ENCODE data around the gene RELN.

RELN gene

DNA sequence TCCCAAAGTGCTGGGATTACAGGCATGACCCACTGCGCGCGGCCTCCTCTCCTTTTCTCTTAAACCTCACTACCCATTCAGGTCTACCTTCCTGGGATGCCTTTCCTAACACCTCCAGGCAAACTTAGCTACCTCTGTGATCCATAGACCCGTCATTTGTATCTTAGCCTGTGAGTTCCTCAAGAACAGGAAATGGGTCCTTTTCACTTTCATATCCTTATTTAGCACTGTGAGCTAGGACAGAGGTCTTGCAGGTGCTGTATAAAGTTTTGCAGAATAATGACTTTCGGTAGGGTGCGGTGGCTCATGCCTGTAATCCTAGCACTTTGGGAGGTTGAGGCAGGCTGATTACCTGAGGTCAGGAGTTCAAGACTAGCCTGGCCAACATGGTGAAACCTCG, 215.7 kb downstream of the RELN start:
- no peak for DNase-seq
- Histone ChIP-seq H2BK15ac (ENCODE audit: low read depth, poor library complexity, severe bottlenecking) (no peak overlapping the region), H3K14ac (ENCODE audit: low read length in 2 of 2) (no peak overlapping the region), H3K27me3 (ENCODE audit: control insufficient read depth in 1 of 2, insufficient read depth in 1 of 2, low read length in 2 of 2) (no peaks in the 10 kb centered on the region), H3K18ac (ENCODE audit: low read depth in 1 of 2, low read length in 2 of 2) (no peak overlapping the region), H3K23ac (ENCODE audit: low read length in 2 of 2) (no peak overlapping the region), H3K9me3 (ENCODE audit: control insufficient read depth, low read length) (no peaks in the 10 kb centered on the region), H4K8ac (ENCODE audit: low read length) (no peak overlapping the region), H3K9ac (ENCODE audit: low read length) (no peak overlapping the region), H3K4me1 (ENCODE audit: control insufficient read depth, insufficient read depth, low read depth, low read length) (no peaks in the 10 kb centered on the region), H4K91ac (ENCODE audit: low read length) (no peak overlapping the region), H2BK12ac (ENCODE audit: low read length in 2 of 2) (no peak overlapping the region), H2BK5ac (ENCODE audit: low read depth, low read length, poor library complexity, severe bottlenecking) (no peak overlapping the region), H3K4me2 (ENCODE audit: low read length, poor library complexity, severe bottlenecking) (no peak overlapping the region), H3K4ac (ENCODE audit: low read depth in 1 of 2, low read length in 2 of 2) (no peak overlapping the region), H2AK5ac (ENCODE audit: low read length, severe bottlenecking) (no peak overlapping the region), H2AFZ (ENCODE audit: low read depth, low read length) (no peak overlapping the region), H3K36me3 (ENCODE audit: control insufficient read depth in 1 of 2, insufficient read depth in 2 of 2, low read depth in 1 of 2, low read length in 2 of 2) (no peaks in the 10 kb centered on the region), H3K4me3 (ENCODE audit: insufficient read depth in 1 of 2, low read depth in 1 of 2, low read length in 2 of 2) (no peak overlapping the region), H3K27ac (ENCODE audit: low read length, poor library complexity, severe bottlenecking) (no peak overlapping the region), H3K79me1 (replicated peaks; ENCODE audit: low read length, poor library complexity, severe bottlenecking) (no peaks in the 10 kb centered on the region), H2BK120ac (ENCODE audit: low read depth, low read length) (no peak overlapping the region)
- WGBS = 93% methylated on average over 6 of the region's 7 CpGs

DNA sequence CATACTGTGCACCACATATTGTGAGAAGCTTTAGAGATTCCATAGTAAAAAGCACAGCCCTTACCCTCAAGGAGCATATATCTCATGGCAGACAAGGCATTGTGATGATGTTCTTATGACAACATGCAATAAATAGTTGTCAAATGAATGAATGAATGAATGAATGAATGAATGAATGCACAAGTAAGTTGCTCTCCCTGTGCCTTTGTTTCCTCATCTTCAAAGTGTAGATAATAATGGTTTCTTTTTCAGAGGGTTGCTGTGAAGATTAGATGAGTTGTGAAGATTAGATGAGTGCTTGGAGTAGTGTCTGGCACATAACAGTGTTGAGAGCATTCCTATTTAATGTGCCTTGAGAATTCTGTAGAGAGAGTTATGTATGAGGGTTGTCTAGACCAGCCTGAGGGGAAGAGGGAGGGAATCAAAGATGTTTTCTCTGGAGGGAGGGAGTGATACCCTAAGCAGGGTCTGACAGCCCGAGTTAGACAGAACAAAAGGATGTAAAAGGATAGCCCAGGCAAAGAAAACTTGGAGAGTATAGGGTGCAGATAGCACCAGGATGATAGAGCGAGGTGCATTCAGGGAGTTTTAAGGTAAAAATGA, 217.2 kb downstream of the RELN start:
- no peak overlapping the region for H3K4ac ChIP-seq (ENCODE audit: low read depth in 1 of 2, low read length in 2 of 2)
- no peak overlapping the region for H4K91ac ChIP-seq (ENCODE audit: low read length)
- H3K27me3 ChIP-seq (ENCODE audit: control insufficient read depth in 1 of 2, insufficient read depth in 1 of 2, low read length in 2 of 2) = no peaks in the 10 kb centered on the region
- no peak overlapping the region for H2BK120ac ChIP-seq (ENCODE audit: low read depth, low read length)
- H3K14ac ChIP-seq (ENCODE audit: low read length in 2 of 2) = no peak overlapping the region
- no peak overlapping the region for H3K27ac ChIP-seq (ENCODE audit: low read length, poor library complexity, severe bottlenecking)
- no peaks in the 10 kb centered on the region for H3K36me3 ChIP-seq (ENCODE audit: control insufficient read depth in 1 of 2, insufficient read depth in 2 of 2, low read depth in 1 of 2, low read length in 2 of 2)
- H2BK12ac ChIP-seq (ENCODE audit: low read length in 2 of 2) = no peak overlapping the region
- H2BK5ac ChIP-seq (ENCODE audit: low read depth, low read length, poor library complexity, severe bottlenecking) = no peak overlapping the region
- no peak overlapping the region for H3K4me2 ChIP-seq (ENCODE audit: low read length, poor library complexity, severe bottlenecking)
- no peaks in the 10 kb centered on the region for H3K79me1 ChIP-seq (replicated peaks; ENCODE audit: low read length, poor library complexity, severe bottlenecking)
- H4K8ac ChIP-seq (ENCODE audit: low read length) = no peak overlapping the region
- H3K23ac ChIP-seq (ENCODE audit: low read length in 2 of 2) = no peak overlapping the region
- no peak for DNase-seq
- no peak overlapping the region for H2AK5ac ChIP-seq (ENCODE audit: low read length, severe bottlenecking)
- H3K4me3 ChIP-seq (ENCODE audit: insufficient read depth in 1 of 2, low read depth in 1 of 2, low read length in 2 of 2) = no peak overlapping the region
- no peak overlapping the region for H3K9ac ChIP-seq (ENCODE audit: low read length)
- H2AFZ ChIP-seq (ENCODE audit: low read depth, low read length) = no peak overlapping the region
- H3K4me1 ChIP-seq (ENCODE audit: control insufficient read depth, insufficient read depth, low read depth, low read length) = no peaks in the 10 kb centered on the region
- no peak overlapping the region for H2BK15ac ChIP-seq (ENCODE audit: low read depth, poor library complexity, severe bottlenecking)
- no peak overlapping the region for H3K18ac ChIP-seq (ENCODE audit: low read depth in 1 of 2, low read length in 2 of 2)
- no peaks in the 10 kb centered on the region for H3K9me3 ChIP-seq (ENCODE audit: control insufficient read depth, low read length)
- WGBS = 52% methylated on average over 2 of the region's 2 CpGs

DNA sequence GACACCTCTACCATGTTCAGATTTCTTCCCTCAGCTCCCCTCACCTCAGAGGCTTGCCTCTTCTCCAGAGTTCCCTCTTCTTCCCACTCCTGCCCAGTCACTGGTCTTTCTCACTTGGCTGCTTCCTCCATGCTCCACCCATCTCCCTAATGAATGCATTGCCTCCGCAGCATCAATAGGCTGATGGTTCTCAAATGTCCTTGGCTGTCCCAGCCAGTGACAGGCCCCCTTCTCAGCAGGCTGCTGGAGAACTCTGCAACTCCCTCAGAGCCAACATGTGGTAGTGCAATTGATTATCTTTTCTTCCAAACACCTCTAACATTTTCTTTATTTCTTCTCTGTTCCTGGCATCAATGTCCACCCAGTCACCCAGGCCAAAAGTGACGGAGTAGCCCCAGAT, 218.2 kb downstream of the RELN start:
- no peak overlapping the region for H4K8ac ChIP-seq (ENCODE audit: low read length)

DNA sequence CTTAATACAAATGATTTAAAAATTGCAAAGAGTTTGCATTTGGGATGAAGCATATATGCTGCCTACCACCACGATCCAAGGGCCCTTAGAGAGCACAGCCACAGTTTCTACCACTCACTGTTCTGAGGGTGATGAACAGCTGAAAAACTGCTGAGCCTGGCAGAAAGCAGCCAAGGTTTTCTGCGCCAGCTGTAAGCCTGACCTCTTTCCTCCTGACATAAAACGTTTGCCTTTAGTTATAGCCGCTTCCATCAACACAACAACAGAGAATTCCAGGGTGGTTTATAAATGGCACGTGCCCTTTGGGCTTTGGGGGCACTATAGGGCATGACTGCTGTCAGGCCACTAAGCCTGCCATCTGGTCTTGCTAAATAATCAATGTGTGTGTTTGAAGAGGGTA, 222.8 kb downstream of the RELN start:
- Histone ChIP-seq H3K23ac (ENCODE audit: low read length in 2 of 2) (no peak overlapping the region), H2BK120ac (ENCODE audit: low read depth, low read length) (no peak overlapping the region), H3K9ac (ENCODE audit: low read length) (no peak overlapping the region), H3K18ac (ENCODE audit: low read depth in 1 of 2, low read length in 2 of 2) (no peak overlapping the region), H2BK5ac (ENCODE audit: low read depth, low read length, poor library complexity, severe bottlenecking) (no peak overlapping the region), H4K91ac (ENCODE audit: low read length) (no peak overlapping the region), H3K4me2 (ENCODE audit: low read length, poor library complexity, severe bottlenecking) (no peak overlapping the region), H3K4me3 (ENCODE audit: insufficient read depth in 1 of 2, low read depth in 1 of 2, low read length in 2 of 2) (no peak overlapping the region), H4K8ac (ENCODE audit: low read length) (no peak overlapping the region), H3K27me3 (ENCODE audit: control insufficient read depth in 1 of 2, insufficient read depth in 1 of 2, low read length in 2 of 2) (no peaks in the 10 kb centered on the region), H2BK15ac (ENCODE audit: low read depth, poor library complexity, severe bottlenecking) (no peak overlapping the region), H2AK5ac (ENCODE audit: low read length, severe bottlenecking) (no peak overlapping the region), H3K9me3 (ENCODE audit: control insufficient read depth, low read length) (no peaks in the 10 kb centered on the region), H2AFZ (ENCODE audit: low read depth, low read length) (no peak overlapping the region), H3K4ac (ENCODE audit: low read depth in 1 of 2, low read length in 2 of 2) (no peak overlapping the region), H3K14ac (ENCODE audit: low read length in 2 of 2) (no peak overlapping the region), H3K27ac (ENCODE audit: low read length, poor library complexity, severe bottlenecking) (no peak overlapping the region), H3K4me1 (ENCODE audit: control insufficient read depth, insufficient read depth, low read depth, low read length) (no peaks in the 10 kb centered on the region), H2BK12ac (ENCODE audit: low read length in 2 of 2) (no peak overlapping the region), H3K36me3 (ENCODE audit: control insufficient read depth in 1 of 2, insufficient read depth in 2 of 2, low read depth in 1 of 2, low read length in 2 of 2) (no peaks in the 10 kb centered on the region), H3K79me1 (replicated peaks; ENCODE audit: low read length, poor library complexity, severe bottlenecking) (no peaks in the 10 kb centered on the region)
- DNase-seq = no peak
- WGBS = 67% methylated on average over 5 of the region's 5 CpGs

More for the DNA sequence above, 218.2 kb downstream of the RELN start:
- no peak overlapping the region for H3K14ac ChIP-seq (ENCODE audit: low read length in 2 of 2)
- H3K4me2 ChIP-seq (ENCODE audit: low read length, poor library complexity, severe bottlenecking) = no peak overlapping the region
- H3K27me3 ChIP-seq (ENCODE audit: control insufficient read depth in 1 of 2, insufficient read depth in 1 of 2, low read length in 2 of 2) = no peaks in the 10 kb centered on the region
- H3K18ac ChIP-seq (ENCODE audit: low read depth in 1 of 2, low read length in 2 of 2) = no peak overlapping the region
- H2BK120ac ChIP-seq (ENCODE audit: low read depth, low read length) = no peak overlapping the region
- no peak overlapping the region for H2BK12ac ChIP-seq (ENCODE audit: low read length in 2 of 2)
- no peaks in the 10 kb centered on the region for H3K9me3 ChIP-seq (ENCODE audit: control insufficient read depth, low read length)
- no peak overlapping the region for H2BK15ac ChIP-seq (ENCODE audit: low read depth, poor library complexity, severe bottlenecking)
- H3K9ac ChIP-seq (ENCODE audit: low read length) = no peak overlapping the region
- H2AK5ac ChIP-seq (ENCODE audit: low read length, severe bottlenecking) = no peak overlapping the region
- H2BK5ac ChIP-seq (ENCODE audit: low read depth, low read length, poor library complexity, severe bottlenecking) = no peak overlapping the region
- no peak for DNase-seq
- no peaks in the 10 kb centered on the region for H3K79me1 ChIP-seq (replicated peaks; ENCODE audit: low read length, poor library complexity, severe bottlenecking)
- no peak overlapping the region for H3K4ac ChIP-seq (ENCODE audit: low read depth in 1 of 2, low read length in 2 of 2)
- H4K91ac ChIP-seq (ENCODE audit: low read length) = no peak overlapping the region
- no peak overlapping the region for H2AFZ ChIP-seq (ENCODE audit: low read depth, low read length)
- H3K4me3 ChIP-seq (ENCODE audit: insufficient read depth in 1 of 2, low read depth in 1 of 2, low read length in 2 of 2) = no peak overlapping the region
- no peaks in the 10 kb centered on the region for H3K4me1 ChIP-seq (ENCODE audit: control insufficient read depth, insufficient read depth, low read depth, low read length)
- H3K23ac ChIP-seq (ENCODE audit: low read length in 2 of 2) = no peak overlapping the region
- 70% methylated on average over 2 of the region's 2 CpGs for WGBS
- H3K36me3 ChIP-seq (ENCODE audit: control insufficient read depth in 1 of 2, insufficient read depth in 2 of 2, low read depth in 1 of 2, low read length in 2 of 2) = no peaks in the 10 kb centered on the region
- no peak overlapping the region for H3K27ac ChIP-seq (ENCODE audit: low read length, poor library complexity, severe bottlenecking)

Measured in mesenchymal stem cell (in vitro differentiated cells and primary cell).